ENCODE results near the gene MAPK14.
"Not testable (repeated sequence)": the region's sequence is repeated elsewhere in the genome, so short reads cannot be mapped to it uniquely, and the experiment has no call there.

Gene MAPK14

DNA sequence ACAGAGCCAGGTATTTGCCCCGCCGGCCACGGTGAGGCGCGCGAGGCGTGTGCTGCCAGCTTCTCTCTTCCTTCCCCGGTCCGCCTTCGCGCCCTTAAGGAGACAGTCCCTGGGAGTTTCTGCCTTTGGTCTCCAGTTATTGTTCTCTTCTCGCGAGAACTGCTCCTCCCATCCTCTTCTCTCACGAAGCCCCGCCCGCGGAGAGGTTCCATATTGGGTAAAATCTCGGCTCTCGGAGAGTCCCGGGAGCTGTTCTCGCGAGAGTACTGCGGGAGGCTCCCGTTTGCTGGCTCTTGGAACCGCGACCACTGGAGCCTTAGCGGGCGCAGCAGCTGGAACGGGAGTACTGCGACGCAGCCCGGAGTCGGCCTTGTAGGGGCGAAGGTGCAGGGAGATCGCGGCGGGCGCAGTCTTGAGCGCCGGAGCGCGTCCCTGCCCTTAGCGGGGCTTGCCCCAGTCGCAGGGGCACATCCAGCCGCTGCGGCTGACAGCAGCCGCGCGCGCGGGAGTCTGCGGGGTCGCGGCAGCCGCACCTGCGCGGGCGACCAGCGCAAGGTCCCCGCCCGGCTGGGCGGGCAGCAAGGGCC lies at the start of gene MAPK14:
Gene MAPK14 (plus strand): TSS at position 308 of the 587 bp plus-strand sequence. CDS start 350 bp downstream, outside the sequence.
- DNase-seq (ENCODE audit: low spot score): peak; percentile 89

DNA sequence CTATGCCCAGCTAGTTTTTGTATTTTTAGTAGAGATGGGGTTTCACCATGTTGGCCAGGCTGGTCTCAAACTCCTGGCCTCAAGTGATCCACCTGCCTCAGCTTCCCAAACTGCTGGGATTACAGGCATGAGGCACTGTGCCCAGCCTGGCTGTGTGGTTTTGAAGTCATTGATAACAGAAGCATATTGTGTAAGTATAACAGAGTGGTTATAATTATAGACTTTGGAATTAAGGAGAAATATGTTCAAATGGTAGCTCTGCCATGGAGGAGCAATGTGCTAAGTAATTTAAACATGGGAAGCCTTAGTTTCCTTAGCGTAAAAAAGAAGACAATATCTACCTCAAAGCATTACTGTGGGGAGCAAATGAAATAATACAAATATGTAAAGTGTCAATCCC lies 47.5 kb upstream of the MAPK14 start:
- not testable (repeated sequence) for DNase-seq (ENCODE audit: low spot score)

DNA sequence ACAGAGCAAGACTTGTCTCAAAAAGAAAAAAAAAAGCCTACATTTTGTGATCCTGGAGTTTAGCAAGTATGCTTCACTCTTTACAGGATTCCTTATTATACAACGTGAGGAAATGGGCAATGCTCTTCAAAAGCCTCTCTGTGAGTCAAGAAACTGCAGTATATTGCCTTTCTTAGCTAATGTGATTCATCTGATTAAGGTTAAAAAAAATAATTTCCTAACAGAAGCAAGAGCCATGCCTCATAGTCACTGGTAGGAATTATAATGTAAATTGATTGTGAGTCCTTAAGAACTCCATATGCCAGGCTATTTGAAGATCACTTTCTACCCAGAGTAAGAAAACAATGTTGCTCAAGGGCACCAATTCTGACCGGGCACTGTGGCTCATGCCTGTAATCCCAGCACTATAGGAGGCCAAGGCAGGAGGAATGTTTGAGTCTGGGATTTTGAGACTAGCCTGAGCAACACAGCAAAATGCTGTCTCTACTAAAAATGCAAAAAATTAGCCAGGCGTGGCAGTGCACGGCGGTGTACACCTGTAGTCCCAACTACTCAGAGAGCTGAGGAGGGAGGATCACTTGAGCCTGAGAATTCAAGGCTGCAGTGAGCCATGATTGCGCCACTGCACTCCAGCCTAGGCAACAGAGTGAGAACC lies 46.5 kb upstream of the MAPK14 start:
- DNase-seq (ENCODE audit: low spot score): no peak

DNA sequence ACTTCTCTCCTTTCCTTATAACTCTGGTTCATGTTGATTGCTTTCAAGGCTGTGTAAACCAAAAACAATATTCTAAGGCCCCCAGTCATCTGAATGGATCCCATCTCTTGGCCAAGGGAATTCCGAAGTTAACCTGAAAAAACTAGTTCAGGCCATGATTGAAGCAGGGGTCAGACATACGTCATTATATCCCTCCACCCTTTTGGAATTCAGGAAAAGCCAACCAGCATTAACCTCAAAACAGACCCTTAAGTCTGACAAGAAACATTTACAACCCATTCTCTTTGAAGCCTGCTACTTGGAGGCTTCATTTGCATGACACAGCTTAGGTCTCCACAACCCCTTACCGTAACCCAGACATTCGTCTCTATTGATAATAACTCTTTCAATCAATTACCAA lies 42.9 kb upstream of the MAPK14 start:
- no peak for DNase-seq (ENCODE audit: low spot score)

DNA sequence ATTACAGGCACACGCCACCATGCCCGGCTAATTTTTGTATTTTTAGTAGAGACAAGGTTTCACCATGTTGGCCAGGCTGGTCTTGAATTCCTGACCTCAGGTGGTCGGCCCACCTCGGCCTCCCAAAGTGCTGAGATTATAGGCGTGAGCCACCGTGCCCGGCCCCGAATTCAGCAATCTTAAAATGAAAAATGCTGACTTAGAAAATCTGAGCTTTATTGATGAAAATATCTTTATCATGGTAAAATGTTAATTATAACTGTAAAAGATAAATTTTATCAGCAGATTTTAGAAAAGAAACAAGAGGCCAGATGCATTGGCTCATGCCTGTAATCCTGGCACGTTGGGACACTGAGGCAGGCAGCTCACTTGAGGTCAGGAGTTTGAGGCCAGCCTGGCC lies 39.6 kb upstream of the MAPK14 start:
- DNase-seq (ENCODE audit: low spot score): not testable (repeated sequence)

DNA sequence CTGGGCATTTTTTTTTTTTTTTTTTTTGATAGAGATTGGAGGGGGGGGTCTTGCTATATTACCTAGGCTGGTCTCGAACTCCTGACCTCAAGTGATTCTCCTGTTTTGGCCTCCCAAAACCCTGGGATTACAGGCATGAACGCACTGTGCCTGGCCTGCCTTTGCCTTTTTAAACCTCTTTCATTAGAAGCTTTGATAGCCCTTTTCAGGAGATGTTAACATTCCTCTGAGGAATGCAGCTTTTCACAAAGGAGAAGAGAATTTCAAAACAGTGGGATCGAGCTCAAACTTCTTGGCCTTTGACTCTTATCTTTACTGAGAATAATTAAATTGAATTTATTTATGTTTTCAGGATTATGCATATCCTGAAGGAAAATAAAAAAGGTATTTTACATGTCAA lies 34.5 kb upstream of the MAPK14 start:
- DNase-seq (ENCODE audit: low spot score): no peak

DNA sequence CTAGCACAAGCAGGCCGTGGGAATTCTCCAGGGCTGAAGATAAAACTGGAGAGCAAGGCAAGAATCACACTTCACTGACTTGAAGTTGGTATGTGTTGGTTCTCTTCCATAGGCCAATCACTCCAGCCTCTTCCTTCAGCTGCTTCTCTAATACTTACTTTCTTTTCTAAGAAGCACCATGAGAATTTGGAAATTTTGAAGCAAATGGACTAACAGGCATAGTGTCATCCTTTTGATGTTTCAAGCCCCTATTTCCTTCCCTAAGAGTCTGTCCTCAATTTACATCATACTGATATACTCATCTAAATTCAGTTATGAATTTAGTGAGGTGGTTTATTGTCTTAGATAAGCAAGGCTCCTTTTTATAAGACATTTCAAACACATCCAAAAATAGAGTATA lies 27.2 kb upstream of the MAPK14 start:
- no peak for DNase-seq (ENCODE audit: low spot score)

DNA sequence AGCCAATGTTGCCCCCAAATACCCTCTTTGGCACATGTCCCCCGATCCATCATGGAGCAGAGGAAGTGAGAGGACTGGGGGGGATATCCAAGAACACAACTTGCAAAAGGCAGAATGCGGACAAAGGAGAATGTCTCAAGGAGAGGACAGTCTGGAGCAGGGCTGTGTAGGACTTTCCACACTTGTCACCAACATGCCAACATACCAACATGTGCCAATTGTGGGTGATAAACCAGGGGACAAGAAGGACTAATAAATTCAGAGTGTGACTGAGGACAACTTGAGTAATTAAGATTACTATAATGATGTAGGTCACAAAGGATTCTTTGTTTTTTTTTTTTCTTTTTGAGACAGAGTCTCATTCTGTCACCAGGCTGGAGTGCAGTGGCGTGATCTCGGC lies 11.9 kb upstream of the MAPK14 start:
- no peak for DNase-seq (ENCODE audit: low spot score)

DNA sequence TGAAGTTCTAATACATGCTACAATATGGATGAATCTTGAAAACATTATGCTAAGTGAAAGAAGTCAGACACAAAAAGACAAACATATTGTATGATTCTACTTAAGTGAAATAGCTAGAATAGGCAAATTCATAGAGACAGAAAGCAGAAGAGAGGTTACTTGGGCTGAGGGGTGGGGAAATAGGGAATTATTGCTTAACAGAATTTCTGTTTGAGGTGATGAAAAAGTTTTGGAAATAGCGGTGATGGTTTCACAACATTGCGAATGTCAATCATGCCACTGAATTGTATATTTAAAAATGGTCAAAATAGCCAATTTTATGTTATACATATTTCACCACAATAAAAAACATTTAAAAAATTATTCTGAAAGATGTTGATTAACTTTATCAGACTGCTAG lies 9.3 kb upstream of the MAPK14 start:
- no peak for DNase-seq (ENCODE audit: low spot score)

DNA sequence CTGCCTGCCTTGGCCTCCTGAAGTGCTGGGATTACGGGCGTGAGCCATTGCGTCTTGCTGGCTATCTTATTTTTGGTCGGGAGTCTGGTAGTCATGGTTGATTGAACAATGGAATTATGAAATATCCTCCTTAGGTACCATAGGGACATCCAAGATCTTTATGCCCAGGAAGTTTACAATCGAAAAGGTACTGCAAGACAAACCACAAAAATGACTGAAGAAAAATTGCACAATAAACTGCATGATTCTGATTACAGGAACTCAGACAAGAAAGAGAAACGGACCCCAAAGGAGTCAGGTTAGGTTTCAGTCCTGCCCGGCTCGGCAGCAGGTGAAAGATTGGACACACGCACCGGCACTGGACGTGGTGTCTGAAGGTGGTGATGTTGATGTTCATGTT lies 8.4 kb upstream of the MAPK14 start:
- no peak for DNase-seq (ENCODE audit: low spot score)

DNA sequence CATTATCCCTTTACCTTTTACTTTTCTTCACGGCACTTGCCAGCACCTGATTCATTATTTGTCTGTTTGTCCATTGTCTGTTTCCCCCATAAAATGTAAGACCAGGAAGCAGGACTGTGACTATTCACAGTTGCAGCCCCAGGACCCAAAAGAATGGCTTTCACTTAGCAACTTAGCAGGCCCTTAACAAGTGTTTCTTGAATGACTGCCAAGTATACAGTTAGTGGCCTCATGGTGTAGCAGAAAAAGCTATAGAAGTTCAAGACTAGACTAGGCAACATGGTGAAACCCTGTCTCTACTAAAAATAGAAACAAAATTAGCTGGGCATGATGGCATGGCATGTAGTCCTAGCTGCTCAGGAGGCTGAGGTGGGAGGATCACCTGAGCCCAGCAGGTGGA lies 7.5 kb upstream of the MAPK14 start:
- no peak for DNase-seq (ENCODE audit: low spot score)

DNA sequence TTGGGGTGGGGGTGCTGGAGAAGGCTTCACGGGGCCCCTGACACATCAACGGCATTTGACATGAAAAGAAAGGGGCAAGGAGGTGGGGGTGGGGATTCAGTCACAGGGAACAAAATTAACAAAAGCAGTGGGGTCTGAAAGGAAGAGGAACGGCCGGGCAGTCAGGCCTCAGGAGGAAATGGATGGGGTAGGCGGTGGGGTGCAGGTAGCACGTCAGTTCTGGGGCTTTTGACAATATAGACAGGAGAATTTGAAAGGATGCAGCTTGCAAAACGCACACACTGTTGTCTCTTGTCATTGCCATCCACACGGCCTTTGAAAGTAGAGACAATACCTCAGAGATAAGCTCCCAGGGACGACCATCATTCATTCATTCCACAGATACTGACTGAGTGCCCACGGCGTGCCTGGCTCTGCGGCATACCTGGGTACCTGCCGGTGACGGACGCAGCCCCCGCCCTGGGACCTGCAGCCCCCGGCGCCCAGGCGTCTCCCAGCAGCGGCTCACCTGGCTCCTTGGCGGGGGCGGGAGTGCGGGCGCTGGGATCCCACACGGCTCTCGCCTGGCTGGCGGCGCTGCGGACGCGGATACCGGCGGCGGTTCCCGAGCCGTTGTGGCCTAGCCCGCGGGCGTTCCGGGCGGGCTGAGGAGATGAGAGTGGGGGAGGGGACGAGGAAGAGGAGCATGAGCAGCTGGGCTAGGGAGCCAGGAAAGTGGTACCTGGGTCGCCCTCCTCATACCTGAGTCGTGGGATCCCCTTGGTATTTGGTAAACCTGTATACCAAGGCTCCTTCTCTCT lies 3.4 kb upstream of the MAPK14 start, which contains the start of gene SLC26A8:
Gene SLC26A8 (minus strand): TSS at position 646 of the 800 bp plus-strand sequence. CDS start 4,934 bp downstream, outside the sequence.
- DNase-seq (ENCODE audit: low spot score): no peak

DNA sequence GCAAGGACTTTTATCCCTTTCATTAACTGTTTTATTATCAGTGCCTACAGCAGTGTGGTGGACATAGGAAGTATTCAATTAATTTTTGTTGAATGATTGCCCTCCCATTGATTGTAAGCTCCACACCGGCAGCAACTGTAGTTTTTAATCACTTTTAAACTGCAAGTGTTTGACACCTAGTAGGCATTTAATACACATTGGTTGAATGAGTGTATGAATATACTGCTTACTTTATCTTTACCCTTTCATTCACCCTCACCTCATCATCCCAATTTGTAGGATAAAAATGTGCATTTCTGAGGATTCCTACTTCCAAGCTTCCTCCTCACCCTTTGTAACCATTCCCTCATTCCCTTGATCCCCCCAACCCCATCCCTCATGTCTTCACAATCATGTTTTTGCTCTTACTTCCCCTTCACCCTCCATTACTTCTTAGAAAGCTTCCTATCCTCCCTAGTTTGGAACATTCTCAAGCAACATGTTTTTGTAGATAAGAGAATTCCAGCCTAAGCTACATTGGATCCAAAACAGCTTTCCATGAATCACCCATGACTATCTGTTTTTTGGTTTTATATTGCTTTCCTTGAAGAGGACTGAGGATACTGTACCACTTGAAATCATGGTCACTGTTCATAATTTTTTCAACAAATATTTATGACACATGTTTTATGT lies 2.2 kb upstream of the MAPK14 start:
- DNase-seq (ENCODE audit: low spot score): no peak

DNA sequence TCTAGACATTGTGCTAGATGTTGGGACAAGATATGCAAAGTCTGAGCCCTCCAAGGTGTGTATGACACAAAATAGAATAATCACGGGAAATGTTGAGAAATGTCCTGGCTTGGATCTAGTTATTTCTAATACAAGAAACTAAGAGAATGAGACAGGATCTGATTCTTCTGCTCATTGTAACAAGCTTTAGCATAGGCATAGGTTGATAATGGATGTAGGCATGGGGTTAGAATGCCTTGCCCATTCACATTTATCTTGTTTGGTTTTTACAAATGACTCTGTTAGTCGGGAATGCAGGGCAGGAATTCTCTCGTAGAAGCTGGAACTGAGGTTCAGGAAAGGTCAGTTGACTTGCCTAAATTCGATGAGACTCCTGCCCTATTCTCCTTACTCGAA lies 1.7 kb upstream of the MAPK14 start:
- DNase-seq (ENCODE audit: low spot score): no peak

DNA sequence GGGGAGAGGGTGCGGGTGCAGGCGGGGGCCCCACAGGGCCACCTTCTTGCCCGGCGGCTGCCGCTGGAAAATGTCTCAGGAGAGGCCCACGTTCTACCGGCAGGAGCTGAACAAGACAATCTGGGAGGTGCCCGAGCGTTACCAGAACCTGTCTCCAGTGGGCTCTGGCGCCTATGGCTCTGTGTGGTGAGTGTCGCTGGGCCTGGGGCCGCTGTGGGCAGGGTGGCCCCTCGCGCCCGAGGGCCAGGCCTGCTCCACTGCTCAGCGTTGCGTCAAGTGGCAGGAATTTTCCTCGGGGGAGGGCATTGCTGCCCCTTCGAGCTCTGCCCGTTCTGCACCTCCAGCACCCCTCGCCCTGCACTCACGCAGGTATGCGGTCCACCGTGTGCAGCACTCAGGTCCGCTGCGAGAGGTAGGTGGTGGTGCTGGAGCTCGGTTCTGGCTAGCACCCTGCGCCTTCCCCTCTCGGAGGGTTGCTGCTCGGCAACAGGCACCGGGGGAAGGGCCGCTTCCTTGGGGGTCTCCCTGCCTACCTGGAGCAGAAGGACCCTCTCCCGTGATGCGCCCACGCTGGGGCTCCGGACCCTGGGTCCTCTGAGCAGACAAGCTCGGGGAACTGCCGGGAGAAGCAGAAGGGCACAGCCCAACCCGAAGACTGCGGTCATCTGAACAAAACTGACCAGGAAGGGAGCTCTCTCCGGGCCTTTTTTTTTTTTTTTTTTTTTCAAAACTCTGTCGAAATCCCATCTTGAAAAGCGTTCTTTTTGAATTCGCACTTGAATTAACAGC lies 674 bp downstream of the MAPK14 start:
- no peak for DNase-seq (ENCODE audit: low spot score)

DNA sequence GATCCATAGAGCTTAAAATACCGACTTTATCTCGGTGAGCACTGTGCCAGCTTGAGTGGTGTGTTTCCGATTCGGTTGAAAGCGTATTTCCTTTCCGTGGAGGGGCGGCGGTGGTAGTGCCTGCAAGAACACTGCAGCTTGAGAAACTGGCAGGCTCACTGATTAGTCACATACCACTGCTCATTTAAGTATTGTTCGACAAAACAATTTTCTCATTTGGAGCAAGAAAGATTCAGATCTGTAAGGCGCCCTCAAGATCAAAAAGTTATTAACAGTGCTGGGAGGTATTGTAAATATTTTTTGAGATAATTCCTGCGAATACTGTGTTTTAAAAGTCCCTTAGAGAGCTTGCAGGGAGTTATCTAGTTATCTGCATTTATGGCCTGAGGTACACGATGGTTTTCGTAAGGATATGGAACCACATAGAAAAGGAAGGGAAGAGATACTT lies 1.3 kb downstream of the MAPK14 start:
- no peak for DNase-seq (ENCODE audit: low spot score)

DNA sequence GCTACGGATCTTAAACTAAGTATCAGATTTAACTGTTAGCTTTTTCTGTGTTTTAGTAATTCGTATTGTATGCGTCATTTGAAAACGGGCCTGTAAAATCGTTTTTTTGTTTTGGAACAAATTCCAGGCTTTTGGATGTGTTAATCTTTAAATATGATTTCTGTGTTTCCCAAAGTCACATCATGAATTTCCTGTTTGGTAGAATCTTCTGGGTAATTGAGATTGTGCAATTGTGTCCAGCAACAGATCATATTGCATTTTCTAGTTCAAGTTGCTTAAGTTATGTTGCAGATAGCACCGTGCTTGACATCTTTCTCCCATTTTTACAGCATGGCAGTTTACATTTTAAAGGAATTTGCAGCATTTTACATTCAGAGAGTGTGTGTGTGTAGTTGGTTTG lies 1.9 kb downstream of the MAPK14 start:
- no peak for DNase-seq (ENCODE audit: low spot score)

DNA sequence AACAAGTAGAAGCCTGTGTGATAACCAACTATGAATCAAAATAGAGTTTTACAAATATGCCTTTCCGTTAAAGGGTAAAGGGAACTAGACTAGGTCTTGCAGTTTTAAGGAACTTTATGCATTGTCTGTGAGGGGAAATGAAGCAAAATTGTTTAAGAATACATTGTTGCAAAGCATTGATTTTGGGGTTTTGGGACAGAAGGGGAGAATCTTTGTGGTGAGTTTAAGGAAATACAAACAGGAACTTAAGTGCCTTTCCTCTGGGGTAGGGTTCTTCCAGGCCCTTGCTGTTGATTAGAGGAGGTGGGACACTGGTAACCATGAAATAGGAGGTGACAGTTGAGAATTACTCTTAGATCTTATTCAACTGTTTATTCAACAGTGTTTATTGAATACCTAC lies 4.7 kb downstream of the MAPK14 start:
- DNase-seq (ENCODE audit: low spot score): no peak

DNA sequence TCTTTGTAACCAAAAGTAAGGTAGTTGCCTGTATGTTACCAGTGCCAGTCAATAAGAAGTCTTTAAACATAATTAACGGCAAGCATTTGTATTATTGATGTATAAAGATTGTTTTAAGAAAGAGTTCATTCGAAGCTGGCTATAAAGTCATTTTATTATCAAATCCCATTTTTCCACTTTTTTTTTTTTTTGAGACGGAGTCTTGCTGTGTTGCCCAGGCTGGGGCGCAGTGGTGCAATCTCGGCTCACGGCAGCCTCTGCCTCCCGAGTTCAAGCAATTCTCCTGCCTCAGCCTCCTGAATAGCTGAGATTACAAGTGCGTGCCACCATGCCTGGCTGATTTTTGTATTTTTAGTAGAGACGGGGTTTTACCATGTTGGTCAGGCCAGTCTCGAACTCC lies 5.5 kb downstream of the MAPK14 start:
- not testable (repeated sequence) for DNase-seq (ENCODE audit: low spot score)

DNA sequence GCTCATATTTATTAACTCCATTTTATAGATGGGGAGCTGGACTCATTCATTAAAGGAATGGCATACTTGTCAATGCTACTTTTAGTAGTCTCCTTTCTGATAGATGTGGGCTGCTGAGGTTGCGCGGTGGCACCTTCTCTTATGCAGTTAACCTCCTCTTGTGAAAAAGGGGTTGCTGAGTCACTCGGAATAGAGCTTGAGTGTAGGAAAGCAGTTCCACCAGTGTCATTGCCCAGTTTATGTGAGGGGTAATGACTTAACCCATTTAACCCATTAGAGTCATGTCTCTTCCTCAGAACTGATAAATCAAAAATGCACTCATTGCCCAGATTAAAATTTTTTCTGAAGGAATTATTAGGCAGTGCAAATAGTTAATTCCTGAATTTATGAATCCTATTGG lies 6.3 kb downstream of the MAPK14 start:
- no peak for DNase-seq (ENCODE audit: low spot score)

DNA sequence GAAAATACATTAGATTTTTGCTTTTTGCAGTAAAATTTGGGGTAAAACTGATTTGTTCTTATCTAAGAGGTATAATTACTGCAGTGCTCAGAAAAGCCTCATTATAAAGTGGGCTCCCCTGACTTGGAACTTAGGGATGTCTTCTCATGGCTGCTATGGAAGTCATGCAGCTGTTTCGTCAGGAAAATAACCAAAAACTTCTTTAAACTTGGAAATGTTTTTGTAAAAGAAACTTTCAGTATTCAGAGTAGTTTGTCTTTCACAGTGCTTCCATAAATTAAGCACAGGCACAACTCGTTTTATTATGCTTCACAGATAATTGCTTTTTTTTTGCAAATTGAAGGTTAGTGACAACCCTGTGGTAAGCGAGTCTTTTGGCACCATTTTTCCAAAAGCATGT lies 6.8 kb downstream of the MAPK14 start:
- DNase-seq (ENCODE audit: low spot score): no peak

DNA sequence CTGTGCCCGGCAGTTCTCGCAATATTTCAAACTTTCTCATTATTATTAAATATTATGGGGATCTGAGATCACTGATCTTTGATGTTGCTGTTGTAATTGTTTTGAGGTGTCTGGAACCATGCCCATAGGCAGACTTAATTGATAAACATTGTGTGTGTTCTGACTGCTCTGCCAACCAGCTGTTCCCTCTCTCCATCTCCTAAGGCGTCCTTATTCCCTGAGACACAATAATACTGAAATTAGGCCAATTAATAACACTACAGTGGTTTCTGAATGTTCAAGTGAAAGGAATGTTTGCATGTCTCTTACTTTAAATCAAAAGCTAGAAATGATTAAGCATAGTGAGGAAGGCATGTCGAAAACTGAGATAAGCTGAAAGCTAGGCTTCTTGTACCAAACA lies 7.6 kb downstream of the MAPK14 start:
- DNase-seq (ENCODE audit: low spot score): no peak

Measured in HuH-7 (cell line).